HG02943 (cell line): Measurements from ENCODE around the gene GPR55.
A peak's percentile ranks its signal among the peaks of the same experiment; 100 is the strongest.

Experiments
- ATAC-seq: cut with Tn5 transposase; IDR thresholded peaks from one replicate; pipeline ENCODE4 v1.9.1; 2021; ENCODE audit warnings: mild to moderate bottlenecking, low read depth, moderate library complexity; ENCODE audit not compliant: unreplicated experiment

Gene GPR55

GRCh38 chr2:230904856-230905447, 20.1 kb downstream of the GPR55 start:
- ATAC-seq: no peak

GRCh38 chr2:230903231-230904150, 21.6 kb downstream of the GPR55 start:
- no peak for ATAC-seq

- ATAC-seq: no peak
Measured at GRCh38 chr2:230902180-230902899, 22.7 kb downstream of the GPR55 start.

- ATAC-seq: no peak
Measured at GRCh38 chr2:230901006-230901405, 24.0 kb downstream of the GPR55 start.

GRCh38 chr2:230900336-230900995, 24.6 kb downstream of the GPR55 start:
- no peak for ATAC-seq

GRCh38 chr2:230899786-230900185, 25.3 kb downstream of the GPR55 start:
- ATAC-seq: no peak

GRCh38 chr2:230899287-230899686, 25.8 kb downstream of the GPR55 start:
- no peak for ATAC-seq

- ATAC-seq: no peak
Measured at GRCh38 chr2:230898713-230899091, 26.3 kb downstream of the GPR55 start.

- ATAC-seq: no peak
Measured at GRCh38 chr2:230898016-230898712, 26.9 kb downstream of the GPR55 start.

GRCh38 chr2:230896346-230897115, 28.5 kb downstream of the GPR55 start:
- no peak for ATAC-seq

- ATAC-seq: no peak
Measured at GRCh38 chr2:230895536-230896345, 29.3 kb downstream of the GPR55 start.

- no peak for ATAC-seq
Measured at GRCh38 chr2:230893841-230894781, 30.9 kb downstream of the GPR55 start.

- peak; percentile 60 for ATAC-seq
Measured at GRCh38 chr2:230893338-230893737, 31.7 kb downstream of the GPR55 start.

GRCh38 chr2:230891509-230891908, 33.5 kb downstream of the GPR55 start:
- ATAC-seq: no peak

GRCh38 chr2:230891064-230891463, 34.0 kb downstream of the GPR55 start:
- ATAC-seq: no peak

GRCh38 chr2:230890646-230891045, 34.4 kb downstream of the GPR55 start:
- no peak for ATAC-seq

- ATAC-seq: no peak
Measured at GRCh38 chr2:230889911-230890601, 35.0 kb downstream of the GPR55 start.
